Stimulated activated CD4-positive, alpha-beta T cell treated with anti-CD3 and anti-CD28 coated beads, TNF-alpha, amount 100 ng/mL, for 1 hour (primary cell): ENCODE data around the gene NPM3.

ENCODE experiments used
- DNase-seq, 3 donors: peaks; one replicate each; pipeline ENCODE4 v3.0.0-alpha.2; 2020; ENCODE audit warnings: low read depth in 3 of 3, low spot score in 1 of 3

The NPM3 gene

GRCh38 chr10:101760510-101760909 lies 22.7 kb downstream of the NPM3 start:
- no peak for DNase-seq

DNA sequence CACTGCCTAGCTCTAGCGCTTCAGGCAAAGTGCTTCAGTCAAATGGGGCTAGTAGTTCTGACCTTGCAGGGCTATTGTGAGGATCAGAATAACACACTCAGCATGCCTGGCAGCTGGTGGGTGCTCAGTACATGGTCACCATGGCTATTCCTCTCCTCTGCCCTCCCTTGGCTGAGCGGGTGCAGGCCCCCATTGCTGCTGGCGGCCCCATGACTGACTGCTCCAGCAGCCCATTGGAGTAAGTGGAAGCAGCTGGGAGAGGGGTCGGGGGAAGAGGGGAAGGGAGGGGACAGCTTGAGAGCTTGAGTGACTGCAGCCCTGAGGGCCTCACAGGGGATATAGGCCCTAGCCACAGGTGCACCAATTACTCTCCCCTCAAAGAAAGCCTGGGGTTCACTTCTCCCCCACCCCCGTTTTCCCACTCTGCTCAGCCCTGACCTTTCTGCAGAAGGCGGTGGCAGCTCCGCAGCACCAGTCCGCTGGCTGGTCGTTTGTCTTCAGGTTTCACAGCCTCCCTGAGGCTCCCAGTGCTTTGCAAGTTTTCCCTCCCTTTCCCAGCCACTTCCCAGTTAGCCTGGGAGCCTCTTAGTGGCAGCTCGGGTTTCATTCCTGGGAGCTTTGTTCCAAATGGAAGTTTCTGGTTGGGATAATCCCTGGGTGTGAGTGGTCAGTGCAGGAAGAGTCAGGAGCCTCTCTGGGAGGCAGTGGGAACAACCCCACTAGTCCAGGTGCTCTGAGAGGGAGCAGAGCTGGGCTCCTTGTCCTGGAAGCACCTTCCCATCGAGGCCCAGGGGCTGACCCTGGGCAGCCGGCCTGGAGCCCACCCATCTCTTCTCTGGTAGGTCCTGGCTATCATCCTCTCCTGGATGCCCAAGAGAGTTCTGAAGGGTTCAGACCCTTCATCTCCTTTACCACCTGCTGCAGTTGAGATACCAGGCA lies 23.7 kb downstream of the NPM3 start:
- DNase-seq, result no peak

DNA sequence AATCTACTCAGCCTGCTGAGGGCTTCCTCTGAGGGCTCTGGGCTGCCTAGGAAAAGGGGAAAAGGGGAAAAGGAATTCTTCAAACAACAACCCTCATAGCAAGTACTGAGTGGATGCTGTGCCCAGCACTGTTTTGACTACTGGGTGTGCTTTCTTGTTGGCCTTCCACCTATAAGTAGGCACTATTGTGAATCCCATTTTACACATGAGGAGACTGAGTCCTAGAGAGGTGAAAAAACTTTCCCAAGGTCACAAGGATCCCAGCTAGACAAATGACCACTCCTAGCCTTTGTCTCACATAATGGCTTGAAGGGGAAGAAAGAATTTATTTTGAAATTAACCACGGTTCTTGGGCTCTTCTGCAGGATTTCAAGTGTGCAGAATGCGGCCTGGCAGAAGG lies 24.4 kb downstream of the NPM3 start:
- DNase-seq, result no peak

GRCh38 chr10:101752241-101752640 lies 31.0 kb downstream of the NPM3 start:
- DNase-seq, result no peak

GRCh38 chr10:101749047-101750016 lies 33.9 kb downstream of the NPM3 start:
- DNase-seq, result no peak

- no peak for DNase-seq
These were observed 34.8 kb downstream of the NPM3 start for GRCh38 chr10:101748496-101748895.

DNA sequence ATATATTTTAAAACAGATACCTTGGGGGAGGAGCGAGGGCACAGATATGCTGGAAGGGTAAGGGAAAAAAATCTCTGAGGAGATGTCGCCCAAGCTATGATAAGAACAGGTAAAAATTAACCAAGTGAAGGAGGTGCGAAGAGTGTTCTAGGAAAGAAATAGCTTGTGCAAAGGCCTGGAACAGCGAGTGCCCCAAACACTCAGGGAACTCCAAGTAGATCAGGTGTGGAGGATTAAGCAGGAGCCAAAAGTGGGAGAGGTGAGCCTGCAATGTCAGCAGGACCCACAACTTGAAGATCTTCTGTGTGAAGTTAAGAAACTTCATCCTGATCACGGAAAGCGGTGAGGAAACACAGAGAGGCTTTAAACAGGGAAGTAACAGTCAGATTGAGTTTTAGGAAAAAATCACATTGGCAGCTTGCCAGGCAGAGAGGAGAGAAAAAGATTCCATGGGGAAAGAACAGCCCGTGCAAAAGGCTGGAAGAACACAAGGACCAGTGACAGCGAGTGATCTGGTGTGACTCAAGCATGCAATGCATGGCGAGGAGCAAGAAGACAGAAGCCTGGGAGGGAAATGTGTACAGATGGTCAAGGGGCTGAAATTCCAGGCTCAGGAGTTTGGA lies 38.1 kb downstream of the NPM3 start:
- DNase-seq, result no peak

- DNase-seq, result no peak
These were observed 39.0 kb downstream of the NPM3 start for GRCh38 chr10:101744267-101744666.

DNA sequence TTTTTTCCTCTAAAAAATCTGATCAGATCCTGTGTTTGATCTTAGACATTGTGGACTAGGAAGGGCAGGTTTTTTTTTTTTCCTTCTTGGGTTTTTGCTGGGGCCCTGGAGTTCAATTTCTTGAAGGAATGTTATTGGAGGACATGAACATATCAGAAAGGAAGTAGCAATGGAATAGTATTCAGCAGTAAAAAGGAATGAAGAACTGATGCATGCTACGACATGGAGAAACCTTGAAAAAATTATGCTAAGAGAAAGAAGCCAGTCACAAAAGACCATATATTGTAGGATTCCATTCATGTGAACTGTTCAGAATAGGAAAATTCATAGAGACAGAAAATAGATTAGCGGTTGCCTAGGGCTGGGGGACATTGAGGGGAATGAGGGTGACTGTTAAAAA lies 41.3 kb downstream of the NPM3 start:
- DNase-seq, result no peak

GRCh38 chr10:101736666-101737065 lies 46.6 kb downstream of the NPM3 start:
- no peak for DNase-seq

GRCh38 chr10:101732096-101732495 lies 51.1 kb downstream of the NPM3 start:
- no peak for DNase-seq
